Fibroblast of the aortic adventitia (primary cell): ENCODE results near the gene SLAMF1. TPM values are rescaled to one million over a fixed set of nuclear protein-coding genes. Genes with fewer than 3 reads are reported as not detected.

Source experiments
- DNase-seq: peaks from one replicate; pipeline ENCODE4 v3.0.0-alpha.2; 2010; ENCODE audit warnings: low read depth
- H3K4me3 ChIP-seq: 2 replicates; pipeline ENCODE4 v1.5.1; 2011; ENCODE audit warnings: low read depth, mild to moderate bottlenecking, control low read depth, low read length, moderate library complexity
- total RNA-seq: library from RNA; depleted of rRNA; stranded (reverse); fragments of >200 nt; gene quantifications from 2 replicates; pipeline ENCODE4 v1.2.3, GENCODE V29; 2012; ENCODE audit warnings: low replicate concordance
- TF ChIP-seq, protein P1 (sequence below): IDR thresholded peaks from 2 replicates; pipeline ENCODE4 v1.5.1; 2011; ENCODE audit warnings: mild to moderate bottlenecking, low read length, control low read depth, inconsistent platforms; ENCODE audit not compliant: insufficient read depth

The SLAMF1 gene
- total RNA-seq, 1 donor, result not detected

DNA sequence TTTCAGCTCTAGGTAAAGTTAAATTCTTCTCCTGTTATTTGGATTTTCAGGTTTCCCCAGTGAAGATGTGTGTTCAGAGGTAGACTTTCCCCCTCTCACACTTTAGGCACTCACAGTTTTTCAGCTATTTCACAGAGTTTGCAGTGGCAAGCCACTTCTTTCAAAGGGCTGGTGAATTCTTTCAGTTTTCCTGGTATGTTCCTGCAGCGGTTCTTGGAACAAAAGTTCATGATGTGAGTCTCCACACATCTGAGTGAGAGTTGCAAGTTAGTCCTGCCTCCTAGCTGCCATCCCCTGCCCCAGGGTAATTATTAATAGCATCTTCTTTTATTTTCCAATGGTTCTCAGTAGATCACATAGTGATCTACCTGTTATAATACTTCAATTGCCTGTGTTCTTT lies 40.2 kb downstream of the SLAMF1 start:
- TF ChIP-seq, protein P1, sequence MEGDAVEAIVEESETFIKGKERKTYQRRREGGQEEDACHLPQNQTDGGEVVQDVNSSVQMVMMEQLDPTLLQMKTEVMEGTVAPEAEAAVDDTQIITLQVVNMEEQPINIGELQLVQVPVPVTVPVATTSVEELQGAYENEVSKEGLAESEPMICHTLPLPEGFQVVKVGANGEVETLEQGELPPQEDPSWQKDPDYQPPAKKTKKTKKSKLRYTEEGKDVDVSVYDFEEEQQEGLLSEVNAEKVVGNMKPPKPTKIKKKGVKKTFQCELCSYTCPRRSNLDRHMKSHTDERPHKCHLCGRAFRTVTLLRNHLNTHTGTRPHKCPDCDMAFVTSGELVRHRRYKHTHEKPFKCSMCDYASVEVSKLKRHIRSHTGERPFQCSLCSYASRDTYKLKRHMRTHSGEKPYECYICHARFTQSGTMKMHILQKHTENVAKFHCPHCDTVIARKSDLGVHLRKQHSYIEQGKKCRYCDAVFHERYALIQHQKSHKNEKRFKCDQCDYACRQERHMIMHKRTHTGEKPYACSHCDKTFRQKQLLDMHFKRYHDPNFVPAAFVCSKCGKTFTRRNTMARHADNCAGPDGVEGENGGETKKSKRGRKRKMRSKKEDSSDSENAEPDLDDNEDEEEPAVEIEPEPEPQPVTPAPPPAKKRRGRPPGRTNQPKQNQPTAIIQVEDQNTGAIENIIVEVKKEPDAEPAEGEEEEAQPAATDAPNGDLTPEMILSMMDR, result no peak
- DNase-seq, result no peak
- H3K4me3 ChIP-seq, result no peak overlapping the region

GRCh38 chr1:160605792-160606479 lies 40.9 kb downstream of the SLAMF1 start:
- no peak for DNase-seq
- TF ChIP-seq, protein P1, result no peak
- no peak overlapping the region for H3K4me3 ChIP-seq

- TF ChIP-seq, protein P1, result no peak
- no peak overlapping the region for H3K4me3 ChIP-seq
- DNase-seq, result no peak
Measured at GRCh38 chr1:160605205-160605604, 41.6 kb downstream of the SLAMF1 start.

DNA sequence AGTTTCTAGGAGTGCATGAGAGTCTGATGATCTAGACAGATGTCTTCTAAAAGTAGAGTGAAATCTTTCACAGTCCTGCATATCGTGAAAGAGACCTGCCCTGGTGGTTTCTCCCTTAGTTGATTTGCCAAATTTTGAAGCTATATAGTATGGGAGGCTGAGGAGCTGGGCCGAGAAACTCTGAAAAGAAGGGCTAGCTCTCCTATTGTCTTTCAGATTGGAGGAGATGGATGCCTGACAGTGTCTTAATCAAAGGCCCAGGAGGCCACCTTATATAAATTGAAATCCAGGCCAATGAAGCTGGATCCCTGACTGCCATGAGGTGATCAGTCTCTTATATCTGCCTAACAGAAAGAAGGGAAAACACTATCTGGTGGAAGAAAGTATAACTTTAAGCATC lies 49.1 kb downstream of the SLAMF1 start:
- TF ChIP-seq, protein P1, result no peak
- no peak for DNase-seq
- no peak overlapping the region for H3K4me3 ChIP-seq

DNA sequence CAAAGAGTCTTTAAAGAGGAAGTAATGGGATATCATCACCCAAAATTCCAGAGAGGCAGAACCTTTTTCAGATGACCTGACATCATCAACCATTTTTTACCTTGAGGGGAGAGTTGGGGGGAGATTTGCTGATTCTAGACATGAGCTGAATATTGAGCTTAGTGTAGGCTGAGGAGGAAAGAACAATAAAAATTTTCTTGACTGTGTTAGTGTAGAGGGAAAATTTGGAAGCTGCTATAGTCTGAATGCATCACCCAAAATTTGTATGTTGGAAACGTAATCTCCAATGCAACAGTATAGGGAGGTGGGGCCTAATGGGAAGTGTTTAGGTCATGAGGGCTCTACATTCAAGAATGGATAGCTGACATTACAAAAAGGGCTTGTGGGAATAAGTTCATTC lies 49.8 kb downstream of the SLAMF1 start:
- DNase-seq, result no peak
- TF ChIP-seq, protein P1, result no peak
- H3K4me3 ChIP-seq, result no peak overlapping the region

DNA sequence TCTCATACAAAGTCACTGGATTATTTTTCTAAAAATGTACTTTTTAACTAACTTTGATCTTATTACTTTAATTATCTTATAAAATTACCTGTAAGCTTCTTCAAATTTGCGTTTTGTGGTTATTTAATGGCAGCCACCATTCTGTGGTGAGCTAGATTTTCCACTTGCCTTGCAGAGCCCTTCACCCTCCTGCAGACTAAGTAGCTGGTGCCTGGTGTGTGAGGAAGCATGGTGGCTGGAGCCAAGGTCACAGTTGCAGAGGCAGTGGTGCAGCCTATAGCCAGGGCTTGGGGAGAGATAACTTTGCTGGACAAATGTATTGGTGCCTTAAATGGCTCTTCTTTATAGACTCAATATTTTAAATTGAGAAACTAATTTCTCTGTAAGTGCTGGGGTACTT lies 56.4 kb downstream of the SLAMF1 start:
- TF ChIP-seq, protein P1, result no peak
- no peak overlapping the region for H3K4me3 ChIP-seq
- DNase-seq, result no peak

DNA sequence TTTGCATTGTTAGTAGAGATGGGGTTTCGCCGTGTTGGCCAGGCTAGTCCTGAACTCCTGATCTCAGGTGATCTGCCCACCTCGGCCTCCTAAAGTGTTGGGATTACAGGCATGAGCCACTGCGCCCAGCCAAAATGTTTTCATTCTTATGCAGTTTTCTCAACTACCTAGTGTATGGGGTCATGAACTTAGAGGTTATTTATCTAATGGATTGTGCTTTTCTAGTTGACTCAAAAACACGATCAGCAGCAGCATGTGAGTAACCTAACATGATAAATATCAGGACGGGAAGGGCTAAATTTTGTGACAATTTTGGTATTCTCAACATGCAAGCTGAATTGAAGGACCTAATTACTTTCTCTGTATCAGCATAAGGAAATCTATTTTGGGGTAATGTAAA lies 58.4 kb downstream of the SLAMF1 start:
- DNase-seq, result no peak
- H3K4me3 ChIP-seq, result no peak overlapping the region
- TF ChIP-seq, protein P1, result no peak
